ENCODE results near the gene EPB41L2.

GRCh38 chr6:131103296-131103695 lies 40.3 kb upstream of the EPB41L2 start:
- TF ChIP-seq CTCF (IDR thresholded peaks at IDR 0.05): no peak
- no peak for TF ChIP-seq ZFX (IDR thresholded peaks at IDR 0.05; ENCODE audit: borderline replicate concordance)
